WTC11 (cell line): ENCODE data around the gene PRR33. TPM values are rescaled to one million over a fixed set of nuclear protein-coding genes. Genes with fewer than 3 reads are reported as not detected.

Experiments used
- ATAC-seq: fragments of 200-7000 bp; cut with Tn5 transposase; 2 replicates; pipeline ENCODE4 v1.10.0; 2021; ENCODE audit warnings: mild to moderate bottlenecking, moderate library complexity
- CTCF ChIA-PET: fragments of 300-600 bp; sonication (Branson Sonifier 250); formaldehyde crosslinking; loops from one replicate; lab custom pipeline; 2021; ENCODE audit warnings: antibody characterized with exemption; lab: Charles Lee
- POLR2A ChIA-PET: fragments of 350-600 bp; sonication (Branson Sonifier 250); formaldehyde crosslinking; loops from one replicate; lab custom pipeline; 2021; ENCODE audit warnings: antibody characterized with exemption; lab: Charles Lee
- DNase-seq: peaks from one replicate; pipeline ENCODE4 v3.0.0; 2021; ENCODE audit warnings: low spot score
- H3K27ac Mint-ChIP-seq: 2 replicates; pipeline ENCODE4 v1.8.0; 2021; ENCODE audit warnings: mixed read lengths
- H3K27me3 Mint-ChIP-seq: 2 replicates; pipeline ENCODE4 v1.8.0; 2021; ENCODE audit warnings: low read depth, mild to moderate bottlenecking, moderate library complexity, mixed read lengths
- H3K36me3 Mint-ChIP-seq: 2 replicates; pipeline ENCODE4 v1.8.0; 2021; ENCODE audit warnings: mixed read lengths
- H3K4me1 Mint-ChIP-seq: 2 replicates; pipeline ENCODE4 v1.8.0; 2022; ENCODE audit warnings: mixed read lengths
- H3K4me3 Mint-ChIP-seq: 2 replicates; pipeline ENCODE4 v1.8.0; 2021; ENCODE audit warnings: mild to moderate bottlenecking, moderate library complexity, mixed read lengths
- H3K9me3 Mint-ChIP-seq: 2 replicates; pipeline ENCODE4 v1.8.0; 2021; ENCODE audit warnings: mixed read lengths
- ATF1 ChIP-seq: sonication (generic); formaldehyde crosslinking; IDR thresholded peaks from 2 replicates; pipeline ENCODE4 v1.8.1; 2023; ENCODE audit warnings: mild to moderate bottlenecking, moderate library complexity, missing genetic modification reagents
- CREB1 ChIP-seq: sonication (generic); formaldehyde crosslinking; IDR thresholded peaks from 2 replicates; pipeline ENCODE4 v1.8.0; 2023; ENCODE audit warnings: mild to moderate bottlenecking, missing genetic modification reagents
- EMX1 ChIP-seq: fragments of 250-450 bp; sonication (Bioruptor Pico); IDR thresholded peaks from 2 replicates; pipeline ENCODE4 v1.8.0; 2021; ENCODE audit warnings: mild to moderate bottlenecking
- FOXP1 ChIP-seq: sonication (generic); formaldehyde crosslinking; IDR thresholded peaks from 2 replicates; pipeline ENCODE4 v1.8.0; 2022; ENCODE audit warnings: missing genetic modification reagents, mild to moderate bottlenecking, moderate library complexity, borderline replicate concordance
- KAT7 ChIP-seq: sonication (generic); formaldehyde crosslinking; IDR thresholded peaks from 2 replicates; pipeline ENCODE4 v1.8.1; 2023; ENCODE audit warnings: missing genetic modification reagents, mild to moderate bottlenecking, borderline replicate concordance
- MXD4 ChIP-seq: fragments of 250-450 bp; sonication (Bioruptor Pico); IDR thresholded peaks from 2 replicates; pipeline ENCODE4 v1.8.0; 2021; ENCODE audit warnings: mild to moderate bottlenecking, moderate library complexity, borderline replicate concordance
- NR1H2 ChIP-seq: sonication (generic); formaldehyde crosslinking; IDR thresholded peaks from 2 replicates; pipeline ENCODE4 v1.9.0; 2021; ENCODE audit warnings: mild to moderate bottlenecking, moderate library complexity, missing genetic modification reagents
- SMAD3 ChIP-seq: sonication (generic); formaldehyde crosslinking; IDR thresholded peaks from 2 replicates; pipeline ENCODE4 v1.8.0; 2022; ENCODE audit warnings: missing genetic modification reagents, mild to moderate bottlenecking, borderline replicate concordance
- SOX15 ChIP-seq: fragments of 250-450 bp; sonication (Bioruptor Pico); IDR thresholded peaks from 2 replicates; pipeline ENCODE4 v1.9.0; 2021; ENCODE audit warnings: mild to moderate bottlenecking
- TCF7 ChIP-seq: sonication (generic); formaldehyde crosslinking; IDR thresholded peaks from 2 replicates; pipeline ENCODE4 v1.8.0; 2022; ENCODE audit warnings: mild to moderate bottlenecking, low read depth, missing genetic modification reagents, moderate library complexity
- ZNF671 ChIP-seq: fragments of 250-450 bp; sonication (Bioruptor Pico); IDR thresholded peaks from 2 replicates; pipeline ENCODE4 v1.8.0; 2021; ENCODE audit warnings: mild to moderate bottlenecking
- total RNA-seq: library from RNA; stranded (reverse); gene quantifications from 3 replicates; pipeline ENCODE4 v1.2.3, GENCODE V29; 2021
- TF ChIP-seq, protein P1 (sequence below): sonication (generic); formaldehyde crosslinking; IDR thresholded peaks from 2 replicates; pipeline ENCODE4 v1.8.0; 2022; ENCODE audit warnings: mild to moderate bottlenecking, missing genetic modification reagents
- TF ChIP-seq, protein P2 (sequence below): fragments of 250-450 bp; sonication (Bioruptor Pico); conservative IDR thresholded peaks from 2 replicates; pipeline ENCODE4 v1.9.0; 2021; ENCODE audit warnings: mild to moderate bottlenecking
- TF ChIP-seq, protein P3 (sequence below): sonication (generic); formaldehyde crosslinking; IDR thresholded peaks from 2 replicates; pipeline ENCODE4 v1.8.1; 2022; ENCODE audit warnings: mild to moderate bottlenecking, moderate library complexity, missing genetic modification reagents
- TF ChIP-seq, protein P4 (sequence below): sonication (generic); formaldehyde crosslinking; IDR thresholded peaks from 2 replicates; pipeline ENCODE4 v1.8.1; 2023; ENCODE audit warnings: mild to moderate bottlenecking, missing genetic modification reagents, borderline replicate concordance
- TF ChIP-seq, protein P5 (sequence below): fragments of 250-450 bp; sonication (Bioruptor Pico); IDR thresholded peaks from 2 replicates; pipeline ENCODE4 v1.8.0; 2021; ENCODE audit warnings: mild to moderate bottlenecking
- TF ChIP-seq, protein P6 (sequence below): sonication (generic); formaldehyde crosslinking; IDR thresholded peaks from 2 replicates; pipeline ENCODE4 v1.8.1; 2022; ENCODE audit warnings: low read depth, missing genetic modification reagents, borderline replicate concordance
- TF ChIP-seq, protein P7 (sequence below): sonication (generic); formaldehyde crosslinking; IDR thresholded peaks from 2 replicates; pipeline ENCODE4 v1.8.0; 2022; ENCODE audit warnings: mild to moderate bottlenecking, missing genetic modification reagents

The PRR33 gene
- total RNA-seq, 1 experiment from 2014 or later: not detected

DNA sequence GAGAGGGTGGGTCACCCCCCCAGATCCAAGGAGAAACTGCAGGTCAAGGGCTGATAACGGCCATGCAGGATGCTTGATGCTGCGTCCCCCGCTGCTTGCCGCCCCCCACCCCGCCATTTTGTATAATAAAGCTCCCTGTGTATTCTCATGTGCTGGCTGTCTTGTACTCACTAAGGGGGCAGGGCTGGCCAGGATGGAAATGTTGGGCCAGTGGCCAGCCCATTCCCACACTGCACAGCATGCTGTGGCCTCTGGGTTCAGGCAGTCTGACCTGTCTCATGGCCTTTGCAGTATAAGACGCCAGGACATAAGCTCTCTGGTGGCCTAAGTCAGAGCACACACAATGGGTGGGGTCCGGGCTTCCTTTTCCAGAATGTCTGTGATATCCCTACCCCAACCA, 421 bp upstream of the PRR33 start:
- Mint-ChIP-seq H3K4me1 (no peaks in the 10 kb centered on the region), H3K27me3 (peaks cover 10% of the 10 kb centered on the region), H3K36me3 (no peaks in the 10 kb centered on the region), H3K9me3 (no peaks in the 10 kb centered on the region), H3K27ac (no peak overlapping the region), H3K4me3 (no peak overlapping the region)
- TF ChIP-seq, protein P1, sequence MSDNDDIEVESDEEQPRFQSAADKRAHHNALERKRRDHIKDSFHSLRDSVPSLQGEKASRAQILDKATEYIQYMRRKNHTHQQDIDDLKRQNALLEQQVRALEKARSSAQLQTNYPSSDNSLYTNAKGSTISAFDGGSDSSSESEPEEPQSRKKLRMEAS (CRISPR knock-in tag): no peak
- TF ChIP-seq FOXP1 (CRISPR knock-in tag) (no peak), ZNF671 (no peak), ATF1 (CRISPR knock-in tag) (no peak), TCF7 (CRISPR knock-in tag) (no peak), EMX1 (CRISPR knock-in tag) (no peak), NR1H2 (CRISPR knock-in tag) (no peak), KAT7 (no peak)
- TF ChIP-seq, protein P2, sequence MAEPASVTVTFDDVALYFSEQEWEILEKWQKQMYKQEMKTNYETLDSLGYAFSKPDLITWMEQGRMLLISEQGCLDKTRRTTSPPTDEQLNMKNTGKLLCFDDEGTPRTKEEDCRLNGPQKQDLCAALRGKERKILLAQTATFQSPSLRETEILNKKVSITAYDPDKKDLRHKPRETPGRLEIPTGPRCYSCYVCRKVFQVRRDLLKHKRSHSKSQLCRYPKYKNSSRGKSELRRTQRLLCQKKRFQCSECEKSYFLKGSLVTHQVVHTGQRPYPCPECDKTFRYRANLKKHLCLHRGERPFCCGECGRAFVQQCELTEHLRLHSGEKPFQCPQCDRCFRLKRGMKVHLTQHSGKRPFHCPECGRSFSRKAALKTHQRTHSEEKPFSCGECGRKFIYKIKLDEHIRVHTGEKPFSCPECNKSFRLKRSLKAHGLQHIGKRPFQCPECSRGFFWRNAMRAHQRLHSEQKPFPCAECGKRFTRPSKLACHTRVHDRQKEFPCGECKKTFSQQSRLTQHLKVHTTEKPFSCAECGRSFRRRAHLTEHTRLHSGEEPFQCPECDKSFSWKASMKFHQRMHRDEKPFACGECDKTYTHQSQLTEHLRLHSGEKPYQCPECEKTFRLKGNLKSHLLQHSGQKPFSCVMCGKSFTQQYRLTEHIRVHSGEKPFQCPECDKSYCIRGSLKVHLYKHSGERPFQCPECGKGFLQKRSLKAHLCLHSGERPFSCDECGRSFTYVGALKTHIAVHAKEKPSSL (CRISPR knock-in tag): no peak
- ChIA-PET CTCF (interaction anchor here (0.6 to 2.4 kb wide), 2 partner anchors 10 to 25 kb away, joined by 3 to 14 read pairs; no protein-coding TSS in a partner anchor), POLR2A (no interaction called here)
- no peak for DNase-seq
- no peak for ATAC-seq

DNA sequence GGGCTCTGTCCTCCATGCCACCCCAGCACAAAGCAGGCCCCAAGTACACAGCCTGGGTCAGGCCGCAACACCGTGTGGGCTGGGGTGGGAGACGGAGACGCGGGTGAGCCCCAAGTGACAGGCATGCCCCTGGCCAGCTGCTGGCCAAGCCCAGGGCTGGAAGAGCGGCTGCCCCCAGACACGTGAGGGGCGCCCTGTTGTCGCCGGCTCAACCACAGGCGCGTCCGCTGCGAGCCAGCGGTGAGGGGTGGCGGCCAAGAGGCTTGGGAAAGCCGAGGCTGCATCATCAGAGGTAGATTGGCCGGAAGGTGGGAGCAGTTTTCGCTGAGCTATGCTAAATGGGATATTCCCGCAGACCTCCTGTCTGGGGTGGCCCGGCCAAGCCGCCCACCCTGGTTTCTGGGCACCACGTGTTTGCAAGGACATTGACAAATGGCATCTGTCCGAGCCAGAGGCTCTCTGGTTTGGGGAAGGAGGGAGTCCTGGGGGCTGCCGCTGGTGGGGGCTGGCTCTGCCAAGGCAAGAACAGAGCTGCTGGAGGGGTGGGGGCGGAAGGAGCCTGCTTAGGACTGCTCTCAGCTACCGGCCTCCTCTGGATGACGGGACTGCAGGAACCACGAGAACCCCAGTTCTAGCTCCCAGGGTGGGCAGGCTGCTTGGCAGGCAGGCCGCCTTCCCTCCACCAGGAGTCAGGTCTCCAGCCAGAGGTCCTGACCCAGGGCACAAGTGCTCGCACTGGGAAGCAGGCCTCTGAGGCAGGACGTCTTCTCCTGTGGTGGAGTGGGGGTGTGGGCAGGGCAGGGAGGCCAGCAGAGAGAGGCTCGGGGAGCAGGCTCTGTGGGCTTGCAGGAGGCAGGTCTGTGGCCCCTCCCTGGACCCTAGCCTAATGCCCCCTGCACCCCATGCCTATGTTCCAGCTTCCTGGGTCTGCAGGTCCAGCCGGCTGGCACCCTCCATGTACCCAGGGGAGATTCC, 552 bp downstream of the PRR33 start:
- no peak for ATAC-seq
- no peak for DNase-seq
- Mint-ChIP-seq H3K27ac (no peak overlapping the region), H3K4me1 (no peaks in the 10 kb centered on the region), H3K36me3 (no peaks in the 10 kb centered on the region), H3K9me3 (no peaks in the 10 kb centered on the region), H3K27me3 (peaks cover 2% of the 10 kb centered on the region; the same call in 1 of the 2 replicates), H3K4me3 (no peak overlapping the region)
- ChIA-PET CTCF (interaction anchor here (1.3 to 2.4 kb wide), 5 partner anchors 9 to 265 kb away, joined by 3 to 17 read pairs (median 6); no protein-coding TSS in a partner anchor), POLR2A (no interaction called here)
- TF ChIP-seq, protein P3, sequence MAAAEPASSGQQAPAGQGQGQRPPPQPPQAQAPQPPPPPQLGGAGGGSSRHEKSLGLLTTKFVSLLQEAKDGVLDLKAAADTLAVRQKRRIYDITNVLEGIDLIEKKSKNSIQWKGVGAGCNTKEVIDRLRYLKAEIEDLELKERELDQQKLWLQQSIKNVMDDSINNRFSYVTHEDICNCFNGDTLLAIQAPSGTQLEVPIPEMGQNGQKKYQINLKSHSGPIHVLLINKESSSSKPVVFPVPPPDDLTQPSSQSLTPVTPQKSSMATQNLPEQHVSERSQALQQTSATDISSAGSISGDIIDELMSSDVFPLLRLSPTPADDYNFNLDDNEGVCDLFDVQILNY (CRISPR knock-in tag): no peak
- TF ChIP-seq, protein P4, sequence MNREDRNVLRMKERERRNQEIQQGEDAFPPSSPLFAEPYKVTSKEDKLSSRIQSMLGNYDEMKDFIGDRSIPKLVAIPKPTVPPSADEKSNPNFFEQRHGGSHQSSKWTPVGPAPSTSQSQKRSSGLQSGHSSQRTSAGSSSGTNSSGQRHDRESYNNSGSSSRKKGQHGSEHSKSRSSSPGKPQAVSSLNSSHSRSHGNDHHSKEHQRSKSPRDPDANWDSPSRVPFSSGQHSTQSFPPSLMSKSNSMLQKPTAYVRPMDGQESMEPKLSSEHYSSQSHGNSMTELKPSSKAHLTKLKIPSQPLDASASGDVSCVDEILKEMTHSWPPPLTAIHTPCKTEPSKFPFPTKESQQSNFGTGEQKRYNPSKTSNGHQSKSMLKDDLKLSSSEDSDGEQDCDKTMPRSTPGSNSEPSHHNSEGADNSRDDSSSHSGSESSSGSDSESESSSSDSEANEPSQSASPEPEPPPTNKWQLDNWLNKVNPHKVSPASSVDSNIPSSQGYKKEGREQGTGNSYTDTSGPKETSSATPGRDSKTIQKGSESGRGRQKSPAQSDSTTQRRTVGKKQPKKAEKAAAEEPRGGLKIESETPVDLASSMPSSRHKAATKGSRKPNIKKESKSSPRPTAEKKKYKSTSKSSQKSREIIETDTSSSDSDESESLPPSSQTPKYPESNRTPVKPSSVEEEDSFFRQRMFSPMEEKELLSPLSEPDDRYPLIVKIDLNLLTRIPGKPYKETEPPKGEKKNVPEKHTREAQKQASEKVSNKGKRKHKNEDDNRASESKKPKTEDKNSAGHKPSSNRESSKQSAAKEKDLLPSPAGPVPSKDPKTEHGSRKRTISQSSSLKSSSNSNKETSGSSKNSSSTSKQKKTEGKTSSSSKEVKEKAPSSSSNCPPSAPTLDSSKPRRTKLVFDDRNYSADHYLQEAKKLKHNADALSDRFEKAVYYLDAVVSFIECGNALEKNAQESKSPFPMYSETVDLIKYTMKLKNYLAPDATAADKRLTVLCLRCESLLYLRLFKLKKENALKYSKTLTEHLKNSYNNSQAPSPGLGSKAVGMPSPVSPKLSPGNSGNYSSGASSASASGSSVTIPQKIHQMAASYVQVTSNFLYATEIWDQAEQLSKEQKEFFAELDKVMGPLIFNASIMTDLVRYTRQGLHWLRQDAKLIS (CRISPR knock-in tag): no peak
- TF ChIP-seq SMAD3 (CRISPR knock-in tag) (no peak), SOX15 (CRISPR knock-in tag) (no peak), MXD4 (CRISPR knock-in tag) (no peak), CREB1 (CRISPR knock-in tag) (no peak)
- TF ChIP-seq, protein P5, sequence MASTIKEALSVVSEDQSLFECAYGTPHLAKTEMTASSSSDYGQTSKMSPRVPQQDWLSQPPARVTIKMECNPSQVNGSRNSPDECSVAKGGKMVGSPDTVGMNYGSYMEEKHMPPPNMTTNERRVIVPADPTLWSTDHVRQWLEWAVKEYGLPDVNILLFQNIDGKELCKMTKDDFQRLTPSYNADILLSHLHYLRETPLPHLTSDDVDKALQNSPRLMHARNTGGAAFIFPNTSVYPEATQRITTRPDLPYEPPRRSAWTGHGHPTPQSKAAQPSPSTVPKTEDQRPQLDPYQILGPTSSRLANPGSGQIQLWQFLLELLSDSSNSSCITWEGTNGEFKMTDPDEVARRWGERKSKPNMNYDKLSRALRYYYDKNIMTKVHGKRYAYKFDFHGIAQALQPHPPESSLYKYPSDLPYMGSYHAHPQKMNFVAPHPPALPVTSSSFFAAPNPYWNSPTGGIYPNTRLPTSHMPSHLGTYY (CRISPR knock-in tag): no peak
- TF ChIP-seq, protein P6, sequence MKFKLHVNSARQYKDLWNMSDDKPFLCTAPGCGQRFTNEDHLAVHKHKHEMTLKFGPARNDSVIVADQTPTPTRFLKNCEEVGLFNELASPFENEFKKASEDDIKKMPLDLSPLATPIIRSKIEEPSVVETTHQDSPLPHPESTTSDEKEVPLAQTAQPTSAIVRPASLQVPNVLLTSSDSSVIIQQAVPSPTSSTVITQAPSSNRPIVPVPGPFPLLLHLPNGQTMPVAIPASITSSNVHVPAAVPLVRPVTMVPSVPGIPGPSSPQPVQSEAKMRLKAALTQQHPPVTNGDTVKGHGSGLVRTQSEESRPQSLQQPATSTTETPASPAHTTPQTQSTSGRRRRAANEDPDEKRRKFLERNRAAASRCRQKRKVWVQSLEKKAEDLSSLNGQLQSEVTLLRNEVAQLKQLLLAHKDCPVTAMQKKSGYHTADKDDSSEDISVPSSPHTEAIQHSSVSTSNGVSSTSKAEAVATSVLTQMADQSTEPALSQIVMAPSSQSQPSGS (CRISPR knock-in tag): no peak
- TF ChIP-seq, protein P7, sequence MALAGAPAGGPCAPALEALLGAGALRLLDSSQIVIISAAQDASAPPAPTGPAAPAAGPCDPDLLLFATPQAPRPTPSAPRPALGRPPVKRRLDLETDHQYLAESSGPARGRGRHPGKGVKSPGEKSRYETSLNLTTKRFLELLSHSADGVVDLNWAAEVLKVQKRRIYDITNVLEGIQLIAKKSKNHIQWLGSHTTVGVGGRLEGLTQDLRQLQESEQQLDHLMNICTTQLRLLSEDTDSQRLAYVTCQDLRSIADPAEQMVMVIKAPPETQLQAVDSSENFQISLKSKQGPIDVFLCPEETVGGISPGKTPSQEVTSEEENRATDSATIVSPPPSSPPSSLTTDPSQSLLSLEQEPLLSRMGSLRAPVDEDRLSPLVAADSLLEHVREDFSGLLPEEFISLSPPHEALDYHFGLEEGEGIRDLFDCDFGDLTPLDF (CRISPR knock-in tag): no peak
